HFF-Myc (cell line): ENCODE data around the gene CFAP100.

Experiments
- DNase-seq: peaks from one replicate; pipeline ENCODE4 v3.0.0-alpha.2; 2011; ENCODE audit warnings: low read depth; ENCODE audit errors: extremely low read depth
- H3K4me3 ChIP-seq: replicated peaks from 2 replicates; pipeline ENCODE4 v1.5.1; 2011; ENCODE audit warnings: low read depth, mild to moderate bottlenecking, control low read depth, low read length
- CTCF ChIP-seq: IDR thresholded peaks from 2 replicates; pipeline ENCODE4 v1.5.1; 2012; ENCODE audit warnings: mild to moderate bottlenecking, low read depth, low read length, control low read depth; ENCODE audit errors: missing control alignments

CFAP100 gene

GRCh38 chr3:126370606-126371005, 24.1 kb upstream of the CFAP100 start:
- TF ChIP-seq CTCF: no peak
- no peak for DNase-seq
- no peak overlapping the region for H3K4me3 ChIP-seq

GRCh38 chr3:126371096-126371705, 23.5 kb upstream of the CFAP100 start:
- H3K4me3 ChIP-seq: no peak overlapping the region
- DNase-seq: no peak
- no peak for TF ChIP-seq CTCF

GRCh38 chr3:126372413-126373145, 22.1 kb upstream of the CFAP100 start:
- no peak overlapping the region for H3K4me3 ChIP-seq
- no peak for DNase-seq
- TF ChIP-seq CTCF: no peak

- no peak for TF ChIP-seq CTCF
- no peak for DNase-seq
- H3K4me3 ChIP-seq: no peak overlapping the region
Observed at GRCh38 chr3:126373146-126373613, 21.5 kb upstream of the CFAP100 start.

GRCh38 chr3:126373682-126374601, 20.8 kb upstream of the CFAP100 start:
- no peak for TF ChIP-seq CTCF
- H3K4me3 ChIP-seq: no peak overlapping the region
- DNase-seq: no peak

- H3K4me3 ChIP-seq: no peak overlapping the region
- DNase-seq: no peak
- TF ChIP-seq CTCF: no peak
Observed at GRCh38 chr3:126375835-126376331, 18.8 kb upstream of the CFAP100 start.
